Stimulated activated CD4-positive, alpha-beta T cell treated with anti-CD3 and anti-CD28 coated beads, Interleukin-1b, Interleukin-23, amount 100 ng/mL, for 1 hour (primary cell): ENCODE results near the gene E2F7.
A peak's percentile ranks its signal among the peaks of the same experiment; 100 is the strongest.

Source experiments
- DNase-seq, 2 donors: peaks; one replicate each; pipeline ENCODE4 v3.0.0-alpha.2; 2020; ENCODE audit warnings: low read depth in 2 of 2

Gene E2F7

GRCh38 chr12:77019920-77020319 lies 45.4 kb downstream of the E2F7 start:
- DNase-seq, result no peak

GRCh38 chr12:77016606-77017005 lies 48.8 kb downstream of the E2F7 start:
- no peak for DNase-seq

DNA sequence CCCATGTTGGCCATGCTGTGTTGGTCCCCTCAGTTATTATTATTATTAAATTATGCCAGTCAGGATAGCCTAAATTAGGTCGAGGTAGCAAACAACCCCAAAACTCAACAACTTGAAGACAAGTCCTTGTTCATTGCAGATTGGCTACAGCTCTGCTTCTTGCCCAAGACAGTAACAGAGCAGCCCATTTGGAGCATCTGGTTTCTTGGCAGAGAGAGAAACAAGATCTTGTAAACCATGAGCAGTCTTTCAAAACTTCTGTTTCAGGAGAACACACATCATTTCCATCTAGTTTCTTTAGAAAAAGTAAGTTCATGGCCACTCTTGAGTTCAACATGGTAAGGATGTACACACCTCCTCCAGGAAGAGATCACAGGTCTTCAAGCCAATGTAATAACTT lies 52.3 kb downstream of the E2F7 start:
- DNase-seq, result no peak

DNA sequence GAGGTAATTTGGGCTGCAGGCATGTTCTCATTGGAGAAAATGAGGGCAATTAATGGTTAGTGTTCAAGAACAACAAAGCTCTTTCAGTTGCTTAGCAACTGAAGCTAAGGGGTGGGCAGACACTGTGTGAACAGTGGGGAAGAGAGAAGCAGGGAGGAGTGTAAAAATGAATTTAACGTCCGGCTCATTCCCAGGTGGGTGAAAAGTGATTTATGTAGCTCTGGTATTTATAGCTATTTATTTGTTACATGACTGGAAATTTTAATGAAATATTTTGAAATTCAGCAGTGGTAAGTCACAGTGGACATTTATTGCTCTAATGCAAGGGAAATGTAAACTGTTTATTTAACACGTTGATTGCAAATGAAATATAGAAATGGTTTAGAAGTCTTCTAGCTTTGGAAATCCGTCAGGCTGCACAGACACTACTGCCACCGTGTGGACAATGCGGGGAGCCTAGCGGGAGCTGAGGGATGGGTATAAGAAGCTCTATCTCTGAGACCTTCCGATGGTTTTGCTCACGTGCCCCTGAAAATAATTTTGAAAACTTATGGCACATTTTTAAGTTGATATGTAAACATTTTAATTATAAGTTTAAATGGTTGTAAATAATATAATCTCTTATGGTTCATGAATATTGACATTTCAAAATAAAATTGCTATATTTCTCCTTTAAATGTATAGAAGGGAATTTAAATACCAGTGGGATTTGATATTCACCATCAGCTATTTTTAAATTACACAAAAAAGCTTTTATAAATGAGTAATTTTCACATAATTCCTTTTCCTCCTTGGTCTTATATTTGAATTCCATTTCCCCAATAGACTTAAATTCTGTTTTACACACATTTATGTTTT lies 54.4 kb downstream of the E2F7 start:
- peak; percentile 23 to 41 for DNase-seq

DNA sequence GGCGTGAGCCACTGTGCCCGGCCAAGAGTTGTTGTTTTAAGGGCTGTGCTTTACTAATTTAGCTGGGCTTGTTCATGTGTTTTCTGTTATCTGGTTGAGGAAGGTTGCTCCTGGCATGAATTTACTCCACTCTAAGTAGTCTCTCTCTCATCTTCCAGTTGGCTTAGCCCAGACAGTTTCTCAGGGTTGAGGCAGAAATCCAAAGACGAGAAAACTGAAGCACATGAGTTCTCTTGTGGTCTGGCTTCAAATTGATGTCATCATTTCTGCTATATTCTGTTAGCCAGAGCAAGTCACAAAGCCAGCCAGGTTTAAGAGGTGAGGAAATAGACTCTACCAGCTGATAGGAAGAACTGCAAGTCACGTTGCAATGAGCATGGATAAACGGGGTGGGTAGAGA lies 57.9 kb downstream of the E2F7 start:
- DNase-seq, result no peak

DNA sequence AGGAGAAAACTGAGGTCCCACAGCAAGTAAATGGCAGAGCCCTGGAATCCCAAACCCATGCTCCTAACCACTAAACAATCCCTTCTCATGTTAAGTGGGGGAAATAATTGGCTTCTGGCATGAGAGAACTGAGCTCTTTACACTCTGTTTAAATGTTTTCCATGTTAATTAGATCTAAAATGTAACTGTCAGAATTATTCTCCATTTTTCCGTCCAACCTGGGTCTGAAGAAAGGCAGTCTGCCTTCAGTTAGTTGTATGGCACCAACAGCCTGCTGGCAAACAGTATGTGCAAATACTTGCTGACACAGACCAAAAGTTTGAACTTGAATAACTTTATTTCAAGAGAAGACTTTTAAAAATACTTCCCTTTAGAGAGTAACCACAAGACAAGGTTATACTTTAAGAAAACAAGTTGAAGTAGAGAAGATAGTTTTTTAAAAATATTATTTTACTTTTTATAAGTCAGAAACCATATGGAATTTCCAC lies 59.7 kb downstream of the E2F7 start:
- DNase-seq, result no peak

GRCh38 chr12:77003914-77004313 lies 61.5 kb downstream of the E2F7 start:
- DNase-seq, result no peak

GRCh38 chr12:77003246-77003645 lies 62.1 kb downstream of the E2F7 start:
- DNase-seq, result no peak

- DNase-seq, result no peak
Measured at GRCh38 chr12:77002382-77002781, 63.0 kb downstream of the E2F7 start.

- DNase-seq, result no peak
Measured at GRCh38 chr12:77001276-77001675, 64.1 kb downstream of the E2F7 start.

DNA sequence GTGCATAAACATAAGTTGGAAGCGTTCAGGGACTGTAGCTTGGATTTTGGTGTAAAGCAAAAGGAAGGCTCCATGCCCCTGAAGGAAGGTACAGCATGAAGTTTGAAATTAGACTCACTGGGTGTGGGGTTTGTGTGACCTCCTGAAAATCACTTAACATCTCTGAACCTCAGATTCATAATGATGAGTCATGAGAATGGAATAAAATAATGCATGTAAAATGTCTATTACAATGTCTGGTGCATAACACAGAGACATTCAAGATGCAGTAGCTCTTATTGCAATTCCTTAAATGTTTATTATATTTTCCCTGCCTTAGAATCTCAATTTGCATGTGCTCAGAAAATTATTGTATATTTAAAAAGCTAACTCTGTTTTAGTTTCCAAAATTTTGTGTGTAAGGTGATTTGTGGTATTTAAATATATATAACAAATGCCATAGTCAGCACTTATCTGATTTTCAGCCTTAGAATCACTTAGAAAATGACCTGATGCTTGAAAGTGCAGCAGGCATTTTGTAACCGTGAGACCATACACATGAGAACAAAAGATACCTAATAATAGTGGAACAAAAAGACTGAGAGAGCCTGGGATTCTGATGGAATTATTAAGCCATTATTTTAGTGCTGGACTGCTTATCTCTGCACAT lies 66.3 kb downstream of the E2F7 start:
- DNase-seq, result no peak

DNA sequence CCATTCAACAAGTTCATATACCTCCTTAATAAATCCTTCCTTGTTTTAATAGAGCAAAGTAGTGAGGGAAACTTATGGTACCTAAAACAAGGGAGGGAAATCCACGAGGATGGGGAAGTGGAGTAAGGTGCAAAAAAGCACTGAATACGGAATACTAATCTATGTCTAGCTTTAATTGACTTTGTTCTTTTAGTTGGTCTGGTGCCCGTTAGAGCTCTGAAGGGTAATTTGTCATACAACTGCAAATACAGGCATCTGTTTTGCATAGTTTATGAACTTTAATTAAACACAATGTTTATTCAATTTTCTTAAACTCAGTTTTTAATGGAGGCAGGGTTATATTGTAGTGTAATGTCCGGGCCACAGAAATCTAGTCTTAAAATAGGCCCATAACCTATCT lies 67.0 kb downstream of the E2F7 start:
- DNase-seq, result no peak

DNA sequence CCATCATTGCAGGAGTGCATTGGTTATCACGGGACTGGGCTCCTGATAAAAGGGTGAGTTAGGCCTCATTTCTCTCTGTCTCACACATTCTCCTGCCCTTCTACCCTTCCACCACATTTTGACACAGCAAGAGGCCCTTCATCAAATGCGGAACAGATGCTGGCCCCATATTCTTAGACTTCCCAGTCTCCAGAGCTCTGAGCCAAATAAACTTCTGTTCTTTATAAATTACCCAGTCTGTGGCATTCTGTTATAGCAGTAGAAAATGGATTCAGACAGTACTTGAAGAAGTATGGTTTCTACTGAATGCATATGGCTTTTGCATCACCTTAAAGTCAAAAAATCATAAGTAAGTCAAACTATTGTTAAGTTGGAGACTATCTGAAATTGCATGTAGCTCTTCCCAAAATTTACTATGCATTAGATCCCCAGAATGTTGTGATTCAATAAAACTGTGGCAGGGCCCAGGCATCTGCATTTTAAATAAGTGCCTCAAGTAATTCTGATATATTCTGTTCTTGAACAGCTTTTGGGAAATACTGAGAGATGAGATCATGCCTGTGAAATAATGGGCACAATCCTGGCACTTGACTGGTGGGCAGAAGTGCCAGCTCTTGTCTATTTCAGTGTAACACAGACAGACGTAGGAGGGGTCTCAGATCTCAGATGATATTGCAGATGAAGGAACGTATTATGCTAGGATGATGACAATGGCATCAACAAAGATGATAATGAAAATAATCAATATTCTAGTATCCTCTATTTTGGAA lies 68.2 kb downstream of the E2F7 start:
- DNase-seq, result no peak

GRCh38 chr12:76990716-76991115 lies 74.7 kb downstream of the E2F7 start:
- no peak for DNase-seq

- no peak for DNase-seq
Measured at GRCh38 chr12:76984566-76984965, 80.8 kb downstream of the E2F7 start.

- DNase-seq, result no peak
Measured at GRCh38 chr12:76983420-76983819, 81.9 kb downstream of the E2F7 start.

- DNase-seq, result no peak
Measured at GRCh38 chr12:76980196-76980595, 85.2 kb downstream of the E2F7 start.

DNA sequence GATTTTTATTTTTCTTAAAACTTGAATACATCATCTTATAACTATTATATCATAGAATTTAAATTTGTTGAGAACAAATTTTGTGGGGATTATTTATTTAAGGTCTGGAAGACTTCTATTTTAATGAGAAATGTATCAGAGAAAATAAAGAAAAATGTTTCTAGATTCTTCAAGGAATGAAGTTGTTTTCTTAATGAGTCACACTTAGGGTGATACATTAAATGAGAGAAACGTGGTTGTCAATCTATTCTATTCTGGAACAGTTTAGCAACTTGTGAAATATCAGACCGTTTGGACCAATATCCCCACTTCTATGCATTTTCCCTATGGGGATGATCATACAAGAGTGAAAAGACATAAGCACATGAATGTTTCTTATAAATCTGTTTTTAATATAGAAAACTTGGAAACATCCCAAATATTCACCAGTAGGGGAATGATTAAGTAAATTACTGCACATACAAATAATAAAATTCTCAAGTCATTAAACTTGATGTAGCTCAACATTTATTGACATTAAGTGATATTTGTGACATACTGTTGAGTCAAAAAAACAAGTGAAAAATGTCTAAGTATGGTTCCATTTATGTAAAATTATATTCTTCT lies 88.5 kb downstream of the E2F7 start:
- no peak for DNase-seq
